OCI-LY1 (cell line): ENCODE measurements around the gene WDR44.
A peak's percentile ranks its signal among the peaks of the same experiment; 100 is the strongest.

Experiments
- H2AFZ ChIP-seq: fragments of 200-600 bp; sonication (generic), shearing (Covaris generic); 2 replicates; pipeline ENCODE4 v1.6.0; 2014; ENCODE audit warnings: antibody characterized with exemption, mild to moderate bottlenecking, low read length
- H3F3A ChIP-seq: fragments of 200-600 bp; sonication (generic), shearing (Covaris generic); 2 replicates; pipeline ENCODE4 v1.6.0; 2014; ENCODE audit warnings: mild to moderate bottlenecking, antibody characterized with exemption, low read length, moderate library complexity; ENCODE audit not compliant: insufficient read depth
- H3K27ac ChIP-seq: fragments of 200-600 bp; sonication (generic); 2 replicates; pipeline ENCODE4 v1.5.1; 2014; ENCODE audit warnings: low read length, mixed run types, mild to moderate bottlenecking, low read depth; ENCODE audit not compliant: poor library complexity, severe bottlenecking
- H3K27me3 ChIP-seq: fragments of 200-600 bp; sonication (generic); 2 replicates; pipeline ENCODE4 v1.6.0; 2014; ENCODE audit warnings: antibody characterized with exemption, mild to moderate bottlenecking, low read length, moderate library complexity; ENCODE audit not compliant: insufficient read depth
- H3K36me3 ChIP-seq: fragments of 200-600 bp; sonication (generic); 2 replicates; pipeline ENCODE4 v1.6.1; 2014; ENCODE audit warnings: mild to moderate bottlenecking, antibody characterized with exemption, low read length, moderate library complexity, mixed read lengths; ENCODE audit not compliant: insufficient read depth
- H3K4me1 ChIP-seq: fragments of 200-600 bp; sonication (generic); 2 replicates; pipeline ENCODE4 v1.5.1; 2014; ENCODE audit warnings: mild to moderate bottlenecking, low read length, moderate library complexity; ENCODE audit not compliant: insufficient read depth, severe bottlenecking
- H3K4me2 ChIP-seq: fragments of 200-600 bp; sonication (generic), shearing (Covaris generic); 2 replicates; pipeline ENCODE4 v1.6.1; 2014; ENCODE audit warnings: low read length
- H3K4me3 ChIP-seq: fragments of 200-600 bp; sonication (generic); 2 replicates; pipeline ENCODE4 v1.5.1; 2014; ENCODE audit warnings: low read length, low read depth, mild to moderate bottlenecking, mixed read lengths; ENCODE audit not compliant: poor library complexity, severe bottlenecking
- H3K79me2 ChIP-seq: fragments of 200-600 bp; shearing (Covaris generic); 2 replicates; pipeline ENCODE4 v1.6.1; 2016; ENCODE audit warnings: mixed run types, low read length, mixed read lengths; ENCODE audit not compliant: insufficient read depth
- H3K9ac ChIP-seq: fragments of 200-600 bp; sonication (generic), shearing (Covaris generic); 2 replicates; pipeline ENCODE4 v1.6.1; 2014; ENCODE audit warnings: mild to moderate bottlenecking, low read length, mixed read lengths
- H3K9me2 ChIP-seq: fragments of 200-600 bp; sonication (generic), shearing (Covaris generic); 2 replicates; pipeline ENCODE4 v1.6.1; 2014; ENCODE audit warnings: low read depth, mild to moderate bottlenecking, low read length, mixed read lengths
- H3K9me3 ChIP-seq: fragments of 200-600 bp; shearing (Covaris generic); 2 replicates; pipeline ENCODE4 v1.6.1; 2014; ENCODE audit warnings: low read length, mixed read lengths
- H4K20me1 ChIP-seq: fragments of 200-600 bp; sonication (generic), shearing (Covaris generic); 2 replicates; pipeline ENCODE4 v1.6.0; 2016; ENCODE audit warnings: mild to moderate bottlenecking, low read length; ENCODE audit not compliant: insufficient read depth
- EZH2 ChIP-seq: fragments of 200-600 bp; sonication (generic), shearing (Covaris generic); IDR thresholded peaks from 2 replicates; pipeline ENCODE4 v1.8.0; 2017; ENCODE audit warnings: borderline replicate concordance, mixed run types, mild to moderate bottlenecking, antibody characterized with exemption, low read length, moderate library complexity, mixed read lengths
- TF ChIP-seq, protein P1 (sequence below): fragments of 200-600 bp; sonication (generic), shearing (Covaris generic); IDR thresholded peaks from 2 replicates; pipeline ENCODE4 v1.5.1; 2017; ENCODE audit warnings: mild to moderate bottlenecking, antibody characterized with exemption, low read length, moderate library complexity, mixed read lengths

The WDR44 gene

DNA sequence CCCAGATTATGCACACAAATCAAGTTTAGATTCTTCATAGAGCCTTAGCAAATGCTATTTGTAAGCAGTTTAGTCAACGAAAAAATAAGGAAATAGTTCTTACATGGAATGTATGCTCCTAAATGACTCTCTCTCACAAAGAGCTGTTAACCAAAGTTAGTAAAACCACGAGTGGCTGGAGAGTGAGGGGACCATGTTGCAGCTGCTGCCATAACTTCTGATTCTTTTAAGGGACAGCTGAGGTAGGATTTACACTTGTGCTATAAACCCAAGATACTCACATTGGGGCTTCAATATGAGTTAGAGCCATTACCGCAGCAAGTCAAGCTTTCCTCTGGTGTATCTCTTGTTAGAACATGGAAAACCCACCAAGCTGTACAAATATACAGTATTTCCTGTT is 152.4 kb downstream of the WDR44 start:
- no peaks in the 10 kb centered on the region for H3K9me2 ChIP-seq
- H3K36me3 ChIP-seq: no peaks in the 10 kb centered on the region
- H2AFZ ChIP-seq: no peak overlapping the region
- TF ChIP-seq, protein P1, sequence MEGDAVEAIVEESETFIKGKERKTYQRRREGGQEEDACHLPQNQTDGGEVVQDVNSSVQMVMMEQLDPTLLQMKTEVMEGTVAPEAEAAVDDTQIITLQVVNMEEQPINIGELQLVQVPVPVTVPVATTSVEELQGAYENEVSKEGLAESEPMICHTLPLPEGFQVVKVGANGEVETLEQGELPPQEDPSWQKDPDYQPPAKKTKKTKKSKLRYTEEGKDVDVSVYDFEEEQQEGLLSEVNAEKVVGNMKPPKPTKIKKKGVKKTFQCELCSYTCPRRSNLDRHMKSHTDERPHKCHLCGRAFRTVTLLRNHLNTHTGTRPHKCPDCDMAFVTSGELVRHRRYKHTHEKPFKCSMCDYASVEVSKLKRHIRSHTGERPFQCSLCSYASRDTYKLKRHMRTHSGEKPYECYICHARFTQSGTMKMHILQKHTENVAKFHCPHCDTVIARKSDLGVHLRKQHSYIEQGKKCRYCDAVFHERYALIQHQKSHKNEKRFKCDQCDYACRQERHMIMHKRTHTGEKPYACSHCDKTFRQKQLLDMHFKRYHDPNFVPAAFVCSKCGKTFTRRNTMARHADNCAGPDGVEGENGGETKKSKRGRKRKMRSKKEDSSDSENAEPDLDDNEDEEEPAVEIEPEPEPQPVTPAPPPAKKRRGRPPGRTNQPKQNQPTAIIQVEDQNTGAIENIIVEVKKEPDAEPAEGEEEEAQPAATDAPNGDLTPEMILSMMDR: no peak
- no peak for TF ChIP-seq EZH2
- H3K27me3 ChIP-seq: no peaks in the 10 kb centered on the region
- H3K27ac ChIP-seq: no peak overlapping the region
- H4K20me1 ChIP-seq: no peaks in the 10 kb centered on the region
- no peaks in the 10 kb centered on the region for H3K9me3 ChIP-seq
- H3K4me1 ChIP-seq: peaks cover 41% of the 10 kb centered on the region
- H3K9ac ChIP-seq: no peak overlapping the region; the same call in 1 of the 2 replicates
- no peak overlapping the region for H3K4me3 ChIP-seq
- peaks cover 6% of the 10 kb centered on the region for H3K79me2 ChIP-seq
- H3F3A ChIP-seq: 0 out of 2 replicates have a peak, but pooled peaks cover 3% of the 10 kb centered on the region
- H3K4me2 ChIP-seq: peak overlapping the region; percentile 94; the same call in 1 of the 2 replicates

DNA sequence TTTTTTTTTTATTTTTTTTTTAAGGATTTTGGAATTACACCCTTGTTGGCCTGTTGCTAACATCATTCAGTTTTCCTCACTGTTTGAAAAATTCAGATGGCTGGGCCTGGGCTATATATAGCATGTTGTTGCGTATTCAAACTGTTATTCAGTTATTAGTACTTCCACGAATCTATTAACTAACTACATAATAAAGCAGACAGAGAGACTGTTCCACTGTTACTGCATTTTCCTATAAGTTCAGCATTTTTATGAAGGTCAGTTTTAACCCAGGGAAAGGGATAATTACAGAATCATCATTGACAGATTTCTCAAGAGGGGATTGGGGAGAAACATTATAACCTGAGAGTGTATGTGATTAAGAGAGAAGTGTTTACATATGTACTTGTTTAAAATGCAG is 152.8 kb downstream of the WDR44 start:
- Histone ChIP-seq H3K27ac (no peak overlapping the region), H3K36me3 (no peaks in the 10 kb centered on the region), H3K79me2 (peaks cover 6% of the 10 kb centered on the region), H3K9ac (no peak overlapping the region), H3K9me3 (no peaks in the 10 kb centered on the region), H3K27me3 (no peaks in the 10 kb centered on the region), H3K4me2 (no peak overlapping the region), H3K9me2 (no peaks in the 10 kb centered on the region), H3F3A (0 out of 2 replicates have a peak, but pooled peaks cover 3% of the 10 kb centered on the region), H3K4me1 (peaks cover 41% of the 10 kb centered on the region), H3K4me3 (no peak overlapping the region), H2AFZ (no peak overlapping the region), H4K20me1 (no peaks in the 10 kb centered on the region)
- TF ChIP-seq, protein P1: no peak
- TF ChIP-seq EZH2: no peak

DNA sequence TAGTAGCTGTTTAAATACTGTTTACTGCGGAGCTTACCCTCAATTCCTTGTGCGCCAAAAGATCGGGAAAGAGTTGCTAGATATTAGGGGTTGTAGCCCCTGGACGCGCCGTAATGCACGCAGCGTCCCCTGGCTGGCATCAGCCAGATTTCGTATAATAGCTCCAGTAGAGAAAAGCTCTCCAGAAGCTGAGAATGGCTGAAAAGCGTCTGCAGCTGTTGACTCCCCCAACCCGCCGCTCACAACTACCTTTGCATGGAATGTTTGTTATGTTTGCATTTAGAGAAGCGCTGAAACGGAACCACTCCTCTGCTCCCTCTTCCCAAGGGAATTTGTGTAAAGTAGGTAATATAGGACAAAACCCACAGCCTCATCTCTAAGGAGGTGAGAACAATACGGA is 153.4 kb downstream of the WDR44 start:
- Histone ChIP-seq H3K9me2 (no peaks in the 10 kb centered on the region), H3K79me2 (peaks cover 6% of the 10 kb centered on the region), H3K36me3 (no peaks in the 10 kb centered on the region), H3F3A (0 out of 2 replicates have a peak, but pooled peaks cover 3% of the 10 kb centered on the region), H2AFZ (no peak overlapping the region), H4K20me1 (no peaks in the 10 kb centered on the region), H3K4me1 (peaks cover 41% of the 10 kb centered on the region), H3K27ac (no peak overlapping the region), H3K4me2 (no peak overlapping the region), H3K9ac (no peak overlapping the region), H3K4me3 (no peak overlapping the region), H3K9me3 (no peaks in the 10 kb centered on the region), H3K27me3 (no peaks in the 10 kb centered on the region)
- no peak for TF ChIP-seq EZH2
- TF ChIP-seq, protein P1: no peak
